Endodermal cell (in vitro differentiated cells): Measurements from ENCODE around the gene CDPF1. TPM values are rescaled to one million over a fixed set of nuclear protein-coding genes. Genes with fewer than 3 reads are reported as not detected.

ENCODE experiments used
- DNase-seq: peaks from one replicate; pipeline ENCODE4 v3.0.0-alpha.2; 2017
- H3K27ac ChIP-seq: 2 replicates; pipeline ENCODE4 v1.5.1; 2013; ENCODE audit warnings: mild to moderate bottlenecking, low read depth, low read length, moderate library complexity
- H3K27me3 ChIP-seq: 2 replicates; pipeline ENCODE4 v1.6.1; 2013; ENCODE audit warnings: mild to moderate bottlenecking, low read length, moderate library complexity; ENCODE audit not compliant: insufficient read depth, control insufficient read depth, poor library complexity, severe bottlenecking
- H3K36me3 ChIP-seq: 2 replicates; pipeline ENCODE4 v1.7.0; 2013; ENCODE audit warnings: mild to moderate bottlenecking, low read length, moderate library complexity; ENCODE audit not compliant: control insufficient read depth, insufficient read depth
- H3K4me1 ChIP-seq: one replicate; pipeline ENCODE4 v1.7.0; 2013; ENCODE audit warnings: low read length; ENCODE audit not compliant: control insufficient read depth, insufficient read depth
- H3K4me3 ChIP-seq: 2 replicates; pipeline ENCODE4 v1.5.1; 2013; ENCODE audit warnings: mild to moderate bottlenecking, low read length, moderate library complexity
- H3K9ac ChIP-seq: 2 replicates; pipeline ENCODE4 v1.6.1; 2013; ENCODE audit warnings: mild to moderate bottlenecking, low read length, moderate library complexity; ENCODE audit not compliant: poor library complexity, severe bottlenecking; ENCODE audit errors: extremely low read depth
- H3K9me3 ChIP-seq: 2 replicates; pipeline ENCODE4 v1.6.1; 2013; ENCODE audit warnings: mild to moderate bottlenecking, low read length, moderate library complexity; ENCODE audit not compliant: control insufficient read depth
- H3K27ac Mint-ChIP-seq: 2 replicates; pipeline ENCODE4 v1.8.0; 2020; ENCODE audit warnings: mixed read lengths
- H3K27me3 Mint-ChIP-seq: 2 replicates; pipeline ENCODE4 v1.8.0; 2021; ENCODE audit warnings: mild to moderate bottlenecking, mixed read lengths; ENCODE audit not compliant: insufficient read depth
- H3K36me3 Mint-ChIP-seq: 2 replicates; pipeline ENCODE4 v1.8.0; 2020; ENCODE audit warnings: low read depth, mixed read lengths
- H3K4me1 Mint-ChIP-seq: 2 replicates; pipeline ENCODE4 v1.8.0; 2020; ENCODE audit warnings: mixed read lengths
- H3K4me3 Mint-ChIP-seq: 2 replicates; pipeline ENCODE4 v1.8.0; 2020; ENCODE audit warnings: mild to moderate bottlenecking, moderate library complexity, mixed read lengths
- H3K9me3 Mint-ChIP-seq: 2 replicates; pipeline ENCODE4 v1.8.0; 2020; ENCODE audit warnings: mild to moderate bottlenecking, mixed read lengths
- WGBS, 2 experiments: methylation state at CpG; one replicate each; pipeline versions ENCODE4 v1.1.5 to v1.1.7; 2013; ENCODE audit warnings: missing lambda C conversion rate in 2 of 2, mixed read lengths in 1 of 2; ENCODE audit not compliant: insufficient coverage in 1 of 2, insufficient read length in 1 of 2; 5-methylcytosine and 5-hydroxymethylcytosine counted together
- total RNA-seq, 2 donors: library from RNA; stranded (reverse); fragmentation: NEBNext Ultra II Directional in 1 of 2; extraction: Animal tissue kit (Norgen Biotek cat#: 25700) in 1 of 2; gene quantifications; 2 replicates in 1 of 2; 3 replicates in 1 of 2; pipeline ENCODE4 v1.2.1, GENCODE V29; 2021
- TF ChIP-seq, protein P1 (sequence below): fragments of 200-600 bp; sonication (generic); conservative IDR thresholded peaks from 2 replicates; pipeline ENCODE4 v1.5.0; 2021; ENCODE audit warnings: antibody characterized with exemption, mild to moderate bottlenecking

The CDPF1 gene
- total RNA-seq, 2 donors from 2014 or later = 11.3 to 15.1 TPM

DNA sequence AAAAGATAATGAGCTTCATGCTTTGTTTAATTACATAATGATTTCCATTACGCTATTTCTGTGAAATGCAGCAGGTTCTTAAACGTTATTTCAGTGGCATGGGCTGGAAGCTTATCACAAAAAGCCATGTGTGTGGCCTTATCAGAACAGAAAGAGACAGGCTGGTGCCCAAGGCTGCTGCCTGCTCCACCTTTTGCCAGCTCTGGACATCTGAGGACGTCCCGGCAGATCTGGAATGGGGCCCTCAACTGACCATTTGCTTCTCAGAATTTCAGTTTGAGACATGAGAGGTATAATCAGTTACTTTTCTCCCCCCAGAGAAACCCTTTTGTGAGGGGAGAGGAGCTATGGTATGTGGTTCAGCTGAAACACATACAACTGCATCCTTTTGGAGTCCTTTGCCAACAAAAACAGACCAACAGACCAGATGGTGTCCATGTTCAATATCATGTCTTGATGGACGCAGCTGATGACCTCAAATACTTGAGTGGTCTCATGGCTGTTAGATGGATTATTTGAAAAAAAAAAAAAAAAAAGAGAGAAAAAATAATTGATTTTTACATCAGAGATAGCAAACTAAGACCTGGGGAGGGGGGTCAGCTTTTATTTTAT lies 8.6 kb downstream of the CDPF1 start:
- Histone ChIP-seq H3K9me3 (no peaks in the 10 kb centered on the region), H3K4me3 (no peak overlapping the region), H3K9ac (no peak overlapping the region), H3K27me3 (no peaks in the 10 kb centered on the region), H3K36me3 (peaks cover 3% of the 10 kb centered on the region), H3K4me1 (no peaks in the 10 kb centered on the region), H3K27ac (no peak overlapping the region)
- H3K27me3 Mint-ChIP-seq = no peaks in the 10 kb centered on the region
- no peak overlapping the region for H3K4me3 Mint-ChIP-seq
- no peaks in the 10 kb centered on the region for H3K9me3 Mint-ChIP-seq
- WGBS, 2 experiments = 80 to 85% methylated on average over 2 to 5 of the region's 5 CpGs
- no peaks in the 10 kb centered on the region for H3K4me1 Mint-ChIP-seq
- H3K27ac Mint-ChIP-seq = no peak overlapping the region
- peaks cover 32% of the 10 kb centered on the region for H3K36me3 Mint-ChIP-seq
- no peak for DNase-seq
- TF ChIP-seq, protein P1, sequence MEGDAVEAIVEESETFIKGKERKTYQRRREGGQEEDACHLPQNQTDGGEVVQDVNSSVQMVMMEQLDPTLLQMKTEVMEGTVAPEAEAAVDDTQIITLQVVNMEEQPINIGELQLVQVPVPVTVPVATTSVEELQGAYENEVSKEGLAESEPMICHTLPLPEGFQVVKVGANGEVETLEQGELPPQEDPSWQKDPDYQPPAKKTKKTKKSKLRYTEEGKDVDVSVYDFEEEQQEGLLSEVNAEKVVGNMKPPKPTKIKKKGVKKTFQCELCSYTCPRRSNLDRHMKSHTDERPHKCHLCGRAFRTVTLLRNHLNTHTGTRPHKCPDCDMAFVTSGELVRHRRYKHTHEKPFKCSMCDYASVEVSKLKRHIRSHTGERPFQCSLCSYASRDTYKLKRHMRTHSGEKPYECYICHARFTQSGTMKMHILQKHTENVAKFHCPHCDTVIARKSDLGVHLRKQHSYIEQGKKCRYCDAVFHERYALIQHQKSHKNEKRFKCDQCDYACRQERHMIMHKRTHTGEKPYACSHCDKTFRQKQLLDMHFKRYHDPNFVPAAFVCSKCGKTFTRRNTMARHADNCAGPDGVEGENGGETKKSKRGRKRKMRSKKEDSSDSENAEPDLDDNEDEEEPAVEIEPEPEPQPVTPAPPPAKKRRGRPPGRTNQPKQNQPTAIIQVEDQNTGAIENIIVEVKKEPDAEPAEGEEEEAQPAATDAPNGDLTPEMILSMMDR = no peak

- no peaks in the 10 kb centered on the region for H3K27me3 Mint-ChIP-seq
- H3K9me3 Mint-ChIP-seq = no peaks in the 10 kb centered on the region
- peaks cover 28% of the 10 kb centered on the region for H3K36me3 Mint-ChIP-seq
- H3K4me1 Mint-ChIP-seq = no peaks in the 10 kb centered on the region
- Histone ChIP-seq H3K36me3 (peaks cover 3% of the 10 kb centered on the region), H3K4me3 (no peak overlapping the region), H3K9ac (no peak overlapping the region), H3K27me3 (no peaks in the 10 kb centered on the region), H3K27ac (no peak overlapping the region), H3K4me1 (no peaks in the 10 kb centered on the region), H3K9me3 (no peaks in the 10 kb centered on the region)
- TF ChIP-seq, protein P1 = no peak
- H3K4me3 Mint-ChIP-seq = no peak overlapping the region
- no peak overlapping the region for H3K27ac Mint-ChIP-seq
- WGBS, 2 experiments = 85 to 86% methylated on average over 4 to 7 of the region's 7 CpGs
- no peak for DNase-seq
These were observed 9.2 kb downstream of the CDPF1 start for GRCh38 chr22:46240907-46241306.

- WGBS, 2 experiments = 95 to 96% methylated on average over 6 of the region's 6 CpGs
- H3K27me3 ChIP-seq = no peaks in the 10 kb centered on the region
- H3K4me1 ChIP-seq = no peaks in the 10 kb centered on the region
- TF ChIP-seq, protein P1 = no peak
- peaks cover 3% of the 10 kb centered on the region for H3K36me3 ChIP-seq
- no peak overlapping the region for H3K9ac ChIP-seq
- Mint-ChIP-seq H3K36me3 (peaks cover 27% of the 10 kb centered on the region), H3K4me3 (no peak overlapping the region), H3K9me3 (no peaks in the 10 kb centered on the region), H3K4me1 (no peaks in the 10 kb centered on the region), H3K27ac (no peak overlapping the region), H3K27me3 (no peaks in the 10 kb centered on the region)
- H3K27ac ChIP-seq = no peak overlapping the region
- no peaks in the 10 kb centered on the region for H3K9me3 ChIP-seq
- DNase-seq = no peak
- no peak overlapping the region for H3K4me3 ChIP-seq
These were observed 9.6 kb downstream of the CDPF1 start for GRCh38 chr22:46240506-46240905.
